OCI-LY3 (cell line): ENCODE results near the gene CENPT.

Experiments
- CTCF ChIP-seq: fragments of 200-600, 300-600 bp; sonication (generic); IDR thresholded peaks from 2 replicates; pipeline ENCODE4 v1.5.1; 2014; ENCODE audit warnings: antibody characterized with exemption, low read length, low read depth
- EZH2phosphoT487 ChIP-seq: fragments of 200-600 bp; shearing (Covaris generic); IDR thresholded peaks from 2 replicates; pipeline ENCODE4 v1.6.1; 2018; ENCODE audit warnings: antibody characterized with exemption, mixed run types, low read depth

DNA sequence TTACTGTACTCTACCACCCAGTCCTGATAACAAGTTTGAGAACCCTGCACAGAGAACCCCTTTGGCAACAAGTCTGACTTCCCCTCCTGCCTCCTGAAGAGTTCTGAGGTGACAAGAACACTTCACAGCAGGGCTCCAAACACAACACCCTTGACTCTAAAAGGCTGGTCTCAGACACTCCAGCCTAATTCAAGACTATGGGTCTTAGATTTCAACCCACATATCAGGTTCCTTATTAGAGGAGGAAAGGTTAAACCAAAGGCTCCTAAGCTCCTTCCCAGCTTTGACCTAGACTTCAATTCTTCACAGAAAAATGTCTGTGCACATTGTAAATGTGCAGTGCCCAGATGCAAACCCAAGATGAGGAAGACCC, 64.2 kb downstream of the CENPT start:
- TF ChIP-seq CTCF (no peak), EZH2phosphoT487 (no peak)
